ENCODE data around the gene ACOX3. TPM values are rescaled to one million over a fixed set of nuclear protein-coding genes. Genes with fewer than 3 reads are reported as not detected.
A peak's percentile ranks its signal among the peaks of the same experiment; 100 is the strongest.

The ACOX3 gene
- total RNA-seq, 2 donors from 2014 or later, result 32.8 to 66.1 TPM

GRCh38 chr4:8369426-8370105 is 71.0 kb downstream of the ACOX3 start:
- ATAC-seq, result no peak
- intact Hi-C loops (cut with DNase I), result no loop called here
- DNase-seq, result no peak

DNA sequence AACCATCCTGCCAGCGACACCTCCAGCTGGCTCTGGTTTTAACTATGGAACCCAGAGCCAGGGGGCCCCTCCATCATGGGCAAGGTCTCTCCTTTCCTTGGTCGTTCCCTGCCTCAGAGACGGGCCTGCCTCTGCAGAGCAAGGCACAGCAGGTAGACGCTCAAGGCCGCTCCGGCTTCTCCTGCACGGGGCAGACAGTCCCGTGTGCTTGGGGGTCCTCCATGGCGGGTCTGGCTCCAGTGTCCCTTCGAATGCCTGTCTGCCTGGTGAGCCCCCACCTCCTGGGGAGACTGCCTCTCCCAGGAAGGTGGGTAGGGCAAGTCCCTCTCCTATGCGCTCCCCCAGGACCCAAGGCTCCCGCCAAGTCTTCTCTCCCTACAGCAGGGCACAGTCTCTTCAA is 71.5 kb downstream of the ACOX3 start:
- intact Hi-C loops (cut with DNase I), result no loop called here
- DNase-seq (no peak), ATAC-seq (no peak)

DNA sequence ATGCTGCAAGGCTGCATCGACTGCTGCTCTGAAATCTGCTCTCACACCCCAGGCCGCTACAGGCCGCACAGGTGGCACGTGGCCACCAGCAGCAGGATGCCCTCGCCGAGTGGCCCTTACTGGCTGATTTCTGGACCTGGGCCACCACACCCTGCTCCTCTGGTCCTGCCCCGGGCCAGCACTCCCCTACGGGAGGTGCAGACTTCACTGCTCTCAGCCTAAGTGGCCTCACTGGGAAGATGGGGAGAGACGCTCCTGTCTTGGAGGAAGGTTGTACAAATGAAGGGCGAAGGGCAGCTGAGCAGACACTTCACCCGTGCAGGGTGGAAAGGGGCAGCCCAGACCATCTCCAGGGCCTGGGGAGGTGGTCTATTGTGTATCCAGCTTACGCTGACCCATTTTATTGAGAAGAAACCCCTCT is 72.5 kb downstream of the ACOX3 start:
- intact Hi-C loops (cut with DNase I), result no loop called here
- ATAC-seq, result no peak
- DNase-seq, result no peak

GRCh38 chr4:8366601-8367000 is 73.9 kb downstream of the ACOX3 start:
- intact Hi-C loops (cut with DNase I), result no loop called here
- ATAC-seq, result no peak
- no peak for DNase-seq

DNA sequence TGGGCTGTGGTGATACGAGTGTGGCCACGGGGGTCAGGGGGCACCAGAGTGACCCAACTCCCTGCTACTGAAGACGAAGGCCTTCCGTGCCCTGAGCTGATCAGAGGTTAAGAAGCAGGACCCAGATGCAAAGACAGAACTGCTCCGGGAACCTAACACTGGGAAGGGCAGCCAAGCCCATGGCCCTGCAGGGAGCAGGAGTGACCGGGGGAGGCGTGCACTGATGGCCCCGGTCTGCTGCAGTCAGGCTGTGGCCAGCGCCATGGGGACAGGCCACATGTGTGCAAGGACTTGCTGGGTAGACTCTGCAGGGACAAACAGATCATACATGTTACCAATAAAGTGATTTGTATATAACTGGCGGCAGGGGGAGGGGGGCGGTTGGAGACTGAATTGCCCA is 74.6 kb downstream of the ACOX3 start:
- DNase-seq (no peak), ATAC-seq (no peak)
- intact Hi-C loops (cut with DNase I), result no loop called here

GRCh38 chr4:8365353-8365752 is 75.2 kb downstream of the ACOX3 start:
- no peak for ATAC-seq
- intact Hi-C loops (cut with DNase I), result no loop called here
- no peak for DNase-seq

DNA sequence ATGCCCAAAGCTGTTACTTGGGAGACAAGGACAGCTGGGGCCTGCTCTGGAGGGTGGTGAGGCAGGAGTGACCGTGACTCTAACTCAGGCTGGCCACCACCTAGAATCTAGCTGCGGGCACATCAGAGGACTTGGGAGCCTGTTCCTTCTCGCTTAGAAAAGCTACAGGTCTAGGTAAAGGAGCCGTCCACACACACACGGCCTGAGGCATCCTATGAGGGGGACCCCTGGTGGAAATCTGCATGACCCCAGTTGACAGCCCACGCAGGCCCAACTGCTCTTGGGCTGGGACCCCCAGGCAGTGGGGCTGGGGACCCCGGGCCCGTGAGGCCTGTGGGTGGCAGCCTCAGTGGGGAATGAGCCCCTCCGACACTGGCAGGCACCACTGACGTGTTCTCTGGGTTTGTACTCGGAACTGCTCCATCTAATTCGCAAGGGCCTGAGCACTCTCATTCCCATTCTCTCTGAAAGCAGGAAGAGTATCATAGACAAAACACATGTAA is 75.6 kb downstream of the ACOX3 start:
- intact Hi-C loops (cut with DNase I), result no loop called here
- ATAC-seq (no peak), DNase-seq (no peak)

DNA sequence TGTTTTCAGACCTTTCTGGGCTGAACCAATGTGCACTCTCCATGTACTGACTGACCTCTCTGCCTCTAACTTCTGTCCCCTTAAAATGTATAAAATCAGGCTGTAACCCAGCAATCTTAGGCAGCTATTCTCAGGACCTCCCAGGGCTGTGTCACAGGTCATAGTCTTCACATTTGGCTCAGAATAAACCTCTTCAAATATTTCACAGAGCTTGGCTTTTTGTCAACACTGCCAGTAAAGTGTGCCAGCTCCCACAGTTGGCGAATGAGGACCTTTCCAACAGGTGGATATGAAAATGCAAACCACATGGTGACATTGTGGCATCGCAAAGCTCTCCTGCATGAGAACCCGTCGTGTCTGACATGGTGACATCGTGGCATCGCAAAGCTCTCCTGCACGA is 76.4 kb downstream of the ACOX3 start:
- DNase-seq (no peak), ATAC-seq (peak in 1 of 2 donors; percentile 72)
- intact Hi-C loops (cut with DNase I), result no loop called here

DNA sequence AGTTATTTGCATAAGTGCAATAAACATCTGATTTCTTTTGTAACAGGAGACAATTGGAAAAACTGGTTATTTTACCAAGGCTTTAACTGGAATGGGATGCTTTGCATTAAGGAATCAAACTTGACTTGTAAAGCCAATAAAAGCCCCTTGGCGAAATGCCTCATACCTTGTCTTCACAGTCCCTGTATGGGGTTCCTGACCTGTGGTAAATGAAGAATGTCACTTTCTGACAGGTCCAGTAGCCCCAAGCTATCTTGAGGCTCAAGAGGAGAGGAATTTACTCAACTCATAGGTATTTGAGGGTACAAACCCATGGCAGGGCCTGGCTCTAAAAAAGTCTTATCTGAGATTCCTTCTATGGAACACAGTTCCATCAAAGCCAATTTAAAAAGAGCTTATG is 78.0 kb downstream of the ACOX3 start:
- intact Hi-C loops (cut with DNase I), result no loop called here
- ATAC-seq (no peak), DNase-seq (no peak)

GRCh38 chr4:8359193-8359592 is 81.3 kb downstream of the ACOX3 start:
- DNase-seq (no peak), ATAC-seq (no peak)
- intact Hi-C loops (cut with DNase I), result no loop called here

DNA sequence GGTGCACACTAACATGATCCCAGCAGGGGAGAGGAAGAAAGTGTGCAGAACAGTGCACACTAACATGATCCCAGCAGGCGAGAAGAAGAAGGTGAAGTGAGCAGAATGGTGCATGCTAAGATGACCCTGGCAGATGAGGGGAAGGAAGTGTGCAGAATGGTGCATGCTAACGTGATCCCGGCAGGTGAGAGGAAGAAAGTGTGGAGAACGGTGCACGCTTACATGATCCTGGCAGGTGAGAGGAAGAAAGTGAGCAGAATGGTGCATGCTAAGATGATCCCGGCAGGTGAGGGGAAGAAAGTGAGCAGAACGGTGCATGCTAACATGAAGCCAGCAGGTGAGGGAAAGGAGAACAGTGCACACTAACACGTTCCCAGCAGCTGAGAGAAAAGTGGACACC is 83.7 kb downstream of the ACOX3 start:
- no peak for ATAC-seq
- intact Hi-C loops (cut with DNase I), result no loop called here

GRCh38 chr4:8355864-8356565 is 84.5 kb downstream of the ACOX3 start:
- intact Hi-C loops (cut with DNase I), result no loop called here
- ATAC-seq (no peak), DNase-seq (no peak)

More for the DNA sequence above, 83.7 kb downstream of the ACOX3 start:
- no peak for DNase-seq

GRCh38 chr4:8355306-8355705 is 85.2 kb downstream of the ACOX3 start:
- ATAC-seq, result no peak
- intact Hi-C loops (cut with DNase I), result no loop called here
- DNase-seq, result no peak

DNA sequence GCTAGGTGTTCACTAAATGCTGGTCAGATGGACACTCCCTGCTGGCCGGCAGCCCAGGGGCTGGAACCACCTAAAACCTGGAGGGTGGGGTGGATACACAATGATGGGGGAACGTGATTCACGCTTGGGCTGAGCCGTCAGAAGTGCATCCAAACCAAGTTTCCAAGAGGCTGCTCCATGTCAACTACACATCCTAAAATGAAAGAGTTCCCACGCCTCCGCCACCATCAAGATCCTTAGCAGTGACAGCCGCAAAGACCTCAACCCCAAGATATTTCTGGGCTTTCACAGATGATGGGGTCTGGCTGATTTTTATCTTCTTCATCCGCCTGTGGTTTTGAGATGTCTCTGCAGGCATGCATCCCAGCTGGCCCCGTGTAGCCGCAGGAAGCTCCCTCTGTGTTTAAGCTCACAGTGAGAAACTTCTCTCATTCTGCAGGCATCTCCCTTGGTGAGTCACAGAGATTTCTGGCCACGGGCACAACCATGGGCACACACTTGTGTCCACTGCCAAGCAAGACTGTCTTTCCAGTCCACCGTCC is 86.5 kb downstream of the ACOX3 start:
- intact Hi-C loops (cut with DNase I), result no loop called here
- ATAC-seq, result no peak
- DNase-seq, result no peak

DNA sequence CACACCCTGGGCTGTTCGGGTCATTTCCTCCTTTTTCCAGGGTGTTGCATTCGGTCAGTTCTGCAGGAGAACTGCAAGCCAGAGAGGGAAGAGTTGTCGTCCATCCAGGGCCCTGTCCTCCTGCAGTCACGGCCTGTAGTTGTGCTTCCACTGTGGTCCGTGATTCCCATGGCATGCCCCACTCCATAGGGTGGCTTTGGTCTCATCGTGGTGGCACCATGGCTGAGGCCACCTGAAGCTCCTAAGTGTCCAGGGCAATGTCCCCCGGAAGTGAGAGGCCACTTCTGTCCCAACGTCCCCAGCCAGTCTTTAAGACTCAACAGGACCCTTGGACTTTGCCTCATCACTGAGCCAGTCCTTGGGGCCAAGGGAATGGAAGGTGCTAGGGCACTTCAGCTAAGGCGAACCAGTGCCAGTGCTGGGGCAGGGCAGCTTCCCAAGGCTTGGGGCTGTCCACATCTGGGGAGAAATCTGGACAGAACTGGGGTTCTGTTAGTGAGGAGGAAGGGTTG is 87.3 kb downstream of the ACOX3 start:
- no peak for DNase-seq
- intact Hi-C loops (cut with DNase I), result no loop called here
- no peak for ATAC-seq

DNA sequence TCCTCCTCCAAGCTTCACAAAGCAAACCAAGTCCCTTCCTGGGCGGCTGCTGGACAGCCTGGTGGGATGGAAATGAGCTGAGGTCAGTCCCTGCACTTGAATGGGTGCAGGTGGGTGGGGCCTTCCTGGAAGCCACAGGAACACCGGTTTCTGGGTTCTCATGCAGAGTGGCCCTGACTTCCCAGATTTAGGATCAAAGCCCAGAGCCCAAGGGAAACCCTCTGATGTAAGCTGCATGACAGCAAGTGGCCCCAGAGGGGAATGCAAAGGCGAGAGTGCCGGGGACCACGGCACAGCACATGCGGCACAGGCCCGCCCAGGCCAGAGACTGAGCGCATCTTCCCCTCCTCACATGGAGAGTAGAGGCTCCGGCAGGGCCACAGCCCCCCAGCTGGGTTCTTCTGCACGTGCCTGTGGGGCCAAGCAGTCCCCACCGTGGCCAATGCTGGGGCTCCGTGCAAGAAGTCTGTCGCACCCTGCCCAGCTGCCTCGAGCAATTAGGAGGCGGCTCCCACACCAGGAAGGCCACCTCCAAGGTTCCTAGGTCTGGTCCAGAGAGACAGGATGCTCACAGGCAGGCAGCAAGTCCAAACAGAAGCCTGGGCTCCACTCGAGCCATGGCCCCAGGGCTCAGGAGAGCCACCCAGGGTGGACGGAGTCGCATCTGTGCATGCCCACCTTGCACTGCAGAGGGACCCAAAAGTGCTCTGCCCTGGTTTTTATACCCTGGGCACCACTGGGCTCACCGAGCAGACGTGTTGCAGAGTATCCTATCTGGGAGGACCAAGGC is 88.0 kb downstream of the ACOX3 start:
- intact Hi-C loops (cut with DNase I), result no loop called here
- ATAC-seq (no peak), DNase-seq (no peak)

GRCh38 chr4:8351931-8352367 is 88.6 kb downstream of the ACOX3 start:
- no peak for DNase-seq
- intact Hi-C loops (cut with DNase I), result no loop called here
- peak in 1 of 2 donors; percentile 36 for ATAC-seq

DNA sequence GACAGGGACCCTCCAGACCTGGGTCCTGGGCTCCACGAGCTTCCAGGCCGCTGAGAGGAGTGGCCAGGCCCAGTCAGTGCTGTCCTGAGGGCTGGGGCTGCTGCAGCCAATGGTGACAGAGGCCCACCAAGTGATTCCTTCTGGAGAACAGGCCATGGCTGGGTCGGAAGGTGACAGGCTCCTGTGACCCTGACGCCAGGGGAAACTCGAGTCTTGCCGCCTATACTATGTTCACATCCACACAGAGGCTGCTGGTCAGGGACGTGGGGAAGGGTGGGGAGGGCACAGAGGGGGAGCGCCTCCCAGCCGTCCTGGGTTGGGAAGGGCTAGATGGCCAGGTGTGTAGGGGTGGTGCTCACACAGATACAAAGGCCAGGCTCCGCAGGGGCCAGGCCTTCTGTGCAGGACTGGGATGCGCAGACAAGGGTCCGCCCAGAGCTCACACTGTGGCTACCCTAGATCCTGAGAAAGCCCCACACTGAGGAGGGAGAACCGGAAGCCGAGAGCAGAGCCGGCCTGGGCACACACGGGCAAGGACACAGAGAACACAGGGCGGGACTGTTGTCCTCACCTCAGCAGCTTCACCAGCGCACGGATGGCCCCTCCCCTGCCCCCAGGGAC is 89.6 kb downstream of the ACOX3 start:
- intact Hi-C loops (cut with DNase I), result no loop called here
- DNase-seq (no peak), ATAC-seq (no peak)

DNA sequence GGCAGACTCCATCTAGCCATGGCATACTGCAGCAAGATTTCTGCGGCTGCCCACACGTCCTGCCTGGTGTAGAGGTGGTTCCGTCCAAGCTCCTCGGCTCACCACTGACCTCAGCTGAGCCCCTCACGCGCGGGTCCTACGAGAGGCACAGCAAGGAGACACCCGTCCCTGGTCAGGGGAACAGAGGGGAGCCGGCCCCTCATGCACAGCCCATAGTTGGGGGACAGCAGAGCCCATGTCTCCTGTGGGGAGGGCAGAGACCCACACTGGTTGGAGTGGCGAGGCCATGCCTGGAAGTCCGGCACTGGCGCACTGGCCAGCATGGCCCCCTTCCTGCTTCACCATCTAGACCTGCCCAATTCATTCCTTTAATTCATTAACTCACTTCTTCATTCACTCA is 90.2 kb downstream of the ACOX3 start:
- DNase-seq (no peak), ATAC-seq (no peak)
- intact Hi-C loops (cut with DNase I), result no loop called here
